Endothelial cell (in vitro differentiated cells): ENCODE measurements around the gene FBXO9. TPM values are rescaled to one million over a fixed set of nuclear protein-coding genes. Genes with fewer than 3 reads are reported as not detected.

Experiments
- DNase-seq: peaks from one replicate; pipeline ENCODE4 v3.0.0; 2021; ENCODE audit warnings: low spot score
- H3K27ac Mint-ChIP-seq: one replicate; pipeline ENCODE4 v1.8.0; 2021; ENCODE audit warnings: mixed read lengths, inconsistent platforms; ENCODE audit not compliant: unreplicated experiment
- H3K27me3 Mint-ChIP-seq: one replicate; pipeline ENCODE4 v1.8.0; 2021; ENCODE audit warnings: mild to moderate bottlenecking, moderate library complexity, mixed read lengths, inconsistent platforms; ENCODE audit not compliant: unreplicated experiment
- H3K36me3 Mint-ChIP-seq: one replicate; pipeline ENCODE4 v1.8.0; 2021; ENCODE audit warnings: mild to moderate bottlenecking, low read depth, mixed read lengths, inconsistent platforms; ENCODE audit not compliant: unreplicated experiment
- H3K4me1 Mint-ChIP-seq: one replicate; pipeline ENCODE4 v1.8.0; 2021; ENCODE audit warnings: mild to moderate bottlenecking, mixed read lengths, inconsistent platforms; ENCODE audit not compliant: unreplicated experiment
- H3K4me3 Mint-ChIP-seq: one replicate; pipeline ENCODE4 v1.8.0; 2021; ENCODE audit warnings: mild to moderate bottlenecking, mixed read lengths, inconsistent platforms; ENCODE audit not compliant: unreplicated experiment
- H3K9me3 Mint-ChIP-seq: one replicate; pipeline ENCODE4 v1.8.0; 2021; ENCODE audit warnings: mixed read lengths, inconsistent platforms; ENCODE audit not compliant: unreplicated experiment
- total RNA-seq: library from RNA; stranded (reverse); fragmentation: NEBNext Ultra II Directional; extraction: Animal tissue kit (Norgen Biotek cat#: 25700); gene quantifications from one replicate; pipeline ENCODE4 v1.2.1, GENCODE V29; 2021; ENCODE audit not compliant: unreplicated experiment
- TF ChIP-seq, protein P1 (sequence below): fragments of 200-600 bp; sonication (generic); IDR thresholded peaks from one replicate; pipeline ENCODE4 v1.5.0; 2021; ENCODE audit warnings: antibody characterized with exemption; ENCODE audit not compliant: unreplicated experiment

The FBXO9 gene
- total RNA-seq, 1 donor from 2014 or later: 61.5 TPM

DNA sequence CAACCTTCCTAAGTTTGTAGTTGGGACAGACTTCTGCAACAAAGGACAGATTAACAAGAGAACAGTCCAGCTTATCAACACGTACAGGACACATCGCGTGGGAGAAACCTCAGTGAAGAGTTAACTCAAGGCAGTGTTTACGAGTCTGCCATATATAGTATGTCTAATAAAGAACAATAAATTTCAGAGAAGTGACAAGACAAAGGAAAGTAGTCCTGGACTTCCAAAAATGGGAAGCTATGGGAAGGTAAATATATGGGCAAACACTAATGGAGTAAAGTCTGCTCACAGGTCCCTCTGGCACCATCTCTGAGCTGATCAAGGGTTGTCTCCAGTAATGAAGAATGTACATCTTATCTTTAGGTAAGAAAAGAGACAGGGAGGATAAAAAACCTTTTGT lies 48.5 kb downstream of the FBXO9 start:
- TF ChIP-seq, protein P1, sequence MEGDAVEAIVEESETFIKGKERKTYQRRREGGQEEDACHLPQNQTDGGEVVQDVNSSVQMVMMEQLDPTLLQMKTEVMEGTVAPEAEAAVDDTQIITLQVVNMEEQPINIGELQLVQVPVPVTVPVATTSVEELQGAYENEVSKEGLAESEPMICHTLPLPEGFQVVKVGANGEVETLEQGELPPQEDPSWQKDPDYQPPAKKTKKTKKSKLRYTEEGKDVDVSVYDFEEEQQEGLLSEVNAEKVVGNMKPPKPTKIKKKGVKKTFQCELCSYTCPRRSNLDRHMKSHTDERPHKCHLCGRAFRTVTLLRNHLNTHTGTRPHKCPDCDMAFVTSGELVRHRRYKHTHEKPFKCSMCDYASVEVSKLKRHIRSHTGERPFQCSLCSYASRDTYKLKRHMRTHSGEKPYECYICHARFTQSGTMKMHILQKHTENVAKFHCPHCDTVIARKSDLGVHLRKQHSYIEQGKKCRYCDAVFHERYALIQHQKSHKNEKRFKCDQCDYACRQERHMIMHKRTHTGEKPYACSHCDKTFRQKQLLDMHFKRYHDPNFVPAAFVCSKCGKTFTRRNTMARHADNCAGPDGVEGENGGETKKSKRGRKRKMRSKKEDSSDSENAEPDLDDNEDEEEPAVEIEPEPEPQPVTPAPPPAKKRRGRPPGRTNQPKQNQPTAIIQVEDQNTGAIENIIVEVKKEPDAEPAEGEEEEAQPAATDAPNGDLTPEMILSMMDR: no peak
- Mint-ChIP-seq H3K4me3 (no peak overlapping the region), H3K4me1 (no peaks in the 10 kb centered on the region), H3K36me3 (peaks cover 5% of the 10 kb centered on the region), H3K27me3 (peaks cover 4% of the 10 kb centered on the region), H3K27ac (no peak overlapping the region), H3K9me3 (peaks cover 3% of the 10 kb centered on the region)
- no peak for DNase-seq

DNA sequence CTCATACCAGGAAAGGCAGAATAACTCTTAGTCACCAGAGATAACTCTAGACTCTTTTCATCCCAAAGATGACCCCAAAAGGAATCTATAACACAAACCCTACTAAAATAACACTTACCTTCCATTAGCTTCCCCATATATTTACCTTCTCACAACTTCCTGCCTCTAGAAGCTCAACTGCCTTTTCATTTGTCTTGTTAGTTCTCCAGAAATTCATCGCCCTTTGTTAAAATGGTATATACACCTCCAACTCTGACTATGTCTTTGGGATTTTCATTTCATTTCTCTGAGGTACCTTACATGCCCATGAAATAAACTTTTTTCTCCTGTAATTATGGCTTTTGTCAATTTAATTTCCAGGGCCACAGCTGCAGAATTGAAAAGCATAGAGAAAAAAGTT lies 49.9 kb downstream of the FBXO9 start:
- peaks cover 5% of the 10 kb centered on the region for H3K27me3 Mint-ChIP-seq
- peaks cover 3% of the 10 kb centered on the region for H3K9me3 Mint-ChIP-seq
- H3K4me1 Mint-ChIP-seq: no peaks in the 10 kb centered on the region
- peaks cover 5% of the 10 kb centered on the region for H3K36me3 Mint-ChIP-seq
- TF ChIP-seq, protein P1: no peak
- no peak overlapping the region for H3K27ac Mint-ChIP-seq
- no peak for DNase-seq
- no peak overlapping the region for H3K4me3 Mint-ChIP-seq

DNA sequence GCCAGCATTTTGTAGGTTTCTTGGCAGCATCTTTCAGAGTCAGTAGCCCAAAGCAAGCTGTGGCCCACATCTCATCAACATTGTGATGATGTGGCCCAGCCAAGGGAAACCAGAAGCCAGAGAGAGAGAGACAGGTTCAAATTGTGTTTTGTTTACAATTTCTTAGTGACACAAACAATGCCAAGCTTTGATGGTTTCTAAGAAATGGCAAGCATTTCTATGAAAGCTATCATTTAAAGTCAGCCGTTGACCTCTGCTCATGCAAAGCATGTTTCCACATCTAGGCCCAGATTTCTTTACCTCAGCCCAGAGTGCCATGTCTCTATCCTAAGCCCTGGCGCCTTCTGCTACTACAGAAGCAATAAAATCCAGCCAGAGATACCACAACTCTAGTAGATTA lies 50.5 kb downstream of the FBXO9 start:
- H3K27ac Mint-ChIP-seq: no peak overlapping the region
- TF ChIP-seq, protein P1: no peak
- peaks cover 3% of the 10 kb centered on the region for H3K9me3 Mint-ChIP-seq
- peaks cover 3% of the 10 kb centered on the region for H3K4me1 Mint-ChIP-seq
- H3K27me3 Mint-ChIP-seq: peaks cover 5% of the 10 kb centered on the region
- H3K4me3 Mint-ChIP-seq: no peak overlapping the region
- DNase-seq: no peak
- peaks cover 5% of the 10 kb centered on the region for H3K36me3 Mint-ChIP-seq

DNA sequence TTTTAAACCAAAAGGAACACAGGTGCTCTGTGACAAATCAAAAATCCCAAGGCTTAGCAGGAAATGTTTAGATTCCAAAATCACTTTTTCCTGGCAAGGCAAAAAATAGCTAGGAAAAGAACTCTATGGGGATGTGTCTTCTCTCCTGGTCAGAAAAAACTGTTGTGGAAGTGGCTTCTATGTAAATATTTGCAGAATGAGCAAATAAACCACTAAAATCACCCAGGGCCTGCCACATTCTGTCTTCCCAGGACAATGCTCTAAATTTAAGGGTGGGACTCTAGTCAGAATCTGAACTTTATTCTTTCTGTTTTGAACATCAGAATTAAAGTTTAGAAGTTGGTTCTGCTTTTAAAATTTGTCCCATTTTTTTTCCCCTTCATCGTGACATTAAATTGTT lies 54.1 kb downstream of the FBXO9 start:
- peaks cover 5% of the 10 kb centered on the region for H3K27me3 Mint-ChIP-seq
- H3K27ac Mint-ChIP-seq: no peak overlapping the region
- no peak overlapping the region for H3K4me3 Mint-ChIP-seq
- peaks cover 3% of the 10 kb centered on the region for H3K4me1 Mint-ChIP-seq
- TF ChIP-seq, protein P1: no peak
- H3K36me3 Mint-ChIP-seq: peaks cover 5% of the 10 kb centered on the region
- peaks cover under 1% of the 10 kb centered on the region for H3K9me3 Mint-ChIP-seq
- DNase-seq: no peak

DNA sequence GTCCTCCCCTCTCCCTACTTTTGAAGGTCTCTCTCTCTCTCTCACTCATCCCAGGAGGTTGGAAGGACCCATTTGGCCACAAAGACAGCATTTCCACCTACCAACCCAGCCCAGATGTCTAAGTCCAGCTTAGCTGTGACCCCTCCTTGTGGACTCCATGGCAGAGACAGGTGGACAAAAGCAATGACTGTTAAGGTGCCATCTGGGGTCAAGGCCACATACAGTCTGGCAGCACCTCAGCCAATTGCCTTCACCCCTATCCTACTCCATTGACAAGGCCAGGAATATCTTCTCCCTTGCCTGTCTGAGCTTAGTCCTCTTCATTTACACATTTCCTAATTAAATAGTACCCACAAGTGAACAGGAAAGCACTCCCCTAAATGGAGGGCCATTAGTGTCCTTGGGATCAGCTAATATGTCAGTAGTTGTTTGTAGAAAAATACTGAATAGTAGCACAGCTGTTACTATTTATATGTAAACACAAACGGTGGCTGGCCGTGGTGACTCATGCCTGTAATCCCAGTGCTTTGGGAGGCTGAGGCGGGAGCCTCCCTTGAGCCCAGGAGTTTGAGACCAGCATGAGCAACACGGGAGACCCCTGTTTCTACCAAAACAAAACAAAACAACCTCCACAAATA lies 54.7 kb downstream of the FBXO9 start:
- Mint-ChIP-seq H3K4me3 (no peak overlapping the region), H3K9me3 (no peaks in the 10 kb centered on the region), H3K27ac (no peak overlapping the region), H3K36me3 (peaks cover 5% of the 10 kb centered on the region), H3K27me3 (peaks cover 5% of the 10 kb centered on the region), H3K4me1 (peaks cover 3% of the 10 kb centered on the region)
- no peak for DNase-seq
- TF ChIP-seq, protein P1: no peak
